VCaP (cell line): ENCODE results near the gene MAGI1.

ENCODE experiments used
- H3K27ac ChIP-seq: fragments of 450-650 bp; 2 replicates; pipeline ENCODE4 v1.5.1; 2017
- CTCF ChIP-seq: fragments of 450-650 bp; conservative IDR thresholded peaks from 2 replicates; pipeline ENCODE4 v1.5.1; 2017; ENCODE audit warnings: mild to moderate bottlenecking, moderate library complexity

The MAGI1 gene

GRCh38 chr3:65848024-65848423 lies 190.7 kb downstream of the MAGI1 start:
- H3K27ac ChIP-seq = no peak overlapping the region
- TF ChIP-seq CTCF = no peak

GRCh38 chr3:65846936-65847335 lies 191.8 kb downstream of the MAGI1 start:
- H3K27ac ChIP-seq = no peak overlapping the region
- no peak for TF ChIP-seq CTCF

- no peak overlapping the region for H3K27ac ChIP-seq
- TF ChIP-seq CTCF = no peak
These were observed 194.3 kb downstream of the MAGI1 start for GRCh38 chr3:65844370-65844769.

- H3K27ac ChIP-seq = no peak overlapping the region
- no peak for TF ChIP-seq CTCF
These were observed 195.0 kb downstream of the MAGI1 start for GRCh38 chr3:65843732-65844131.

GRCh38 chr3:65837604-65838003 lies 201.1 kb downstream of the MAGI1 start:
- TF ChIP-seq CTCF = no peak
- no peak overlapping the region for H3K27ac ChIP-seq

- no peak overlapping the region for H3K27ac ChIP-seq
- no peak for TF ChIP-seq CTCF
These were observed 202.7 kb downstream of the MAGI1 start for GRCh38 chr3:65836047-65836446.

- no peak overlapping the region for H3K27ac ChIP-seq
- TF ChIP-seq CTCF = no peak
These were observed 204.8 kb downstream of the MAGI1 start for GRCh38 chr3:65833761-65834505.
